ENCODE data around the gene GJA10. TPM values are rescaled to one million over a fixed set of nuclear protein-coding genes. Genes with fewer than 3 reads are reported as not detected.

The GJA10 gene
- polyA plus RNA-seq, 1 donor (not counting 4 experiments of a cell fraction or from before 2014, with no cell fraction given), result not detected

GRCh38 chr6:89887452-89888137 is 6.7 kb upstream of the GJA10 start:
- DNase-seq (ENCODE audit: low read depth, low spot score), result no peak
- H2AFZ ChIP-seq (ENCODE audit: control insufficient read depth, low read length), result no peak overlapping the region
- no peaks in the 10 kb centered on the region for H3K36me3 ChIP-seq (ENCODE audit: control insufficient read depth in 2 of 2, extremely low read depth in 1 of 2, insufficient read depth in 2 of 2, low read length in 2 of 2)
- H3K27ac ChIP-seq (ENCODE audit: control insufficient read depth, insufficient read depth, low read length), result no peak overlapping the region
- H3K4me1 ChIP-seq (ENCODE audit: control insufficient read depth, extremely low read depth, insufficient read depth, low read length), result no peaks in the 10 kb centered on the region
- H3K79me2 ChIP-seq (ENCODE audit: control insufficient read depth, insufficient read depth, low read length), result no peaks in the 10 kb centered on the region
- TF ChIP-seq, protein P1, sequence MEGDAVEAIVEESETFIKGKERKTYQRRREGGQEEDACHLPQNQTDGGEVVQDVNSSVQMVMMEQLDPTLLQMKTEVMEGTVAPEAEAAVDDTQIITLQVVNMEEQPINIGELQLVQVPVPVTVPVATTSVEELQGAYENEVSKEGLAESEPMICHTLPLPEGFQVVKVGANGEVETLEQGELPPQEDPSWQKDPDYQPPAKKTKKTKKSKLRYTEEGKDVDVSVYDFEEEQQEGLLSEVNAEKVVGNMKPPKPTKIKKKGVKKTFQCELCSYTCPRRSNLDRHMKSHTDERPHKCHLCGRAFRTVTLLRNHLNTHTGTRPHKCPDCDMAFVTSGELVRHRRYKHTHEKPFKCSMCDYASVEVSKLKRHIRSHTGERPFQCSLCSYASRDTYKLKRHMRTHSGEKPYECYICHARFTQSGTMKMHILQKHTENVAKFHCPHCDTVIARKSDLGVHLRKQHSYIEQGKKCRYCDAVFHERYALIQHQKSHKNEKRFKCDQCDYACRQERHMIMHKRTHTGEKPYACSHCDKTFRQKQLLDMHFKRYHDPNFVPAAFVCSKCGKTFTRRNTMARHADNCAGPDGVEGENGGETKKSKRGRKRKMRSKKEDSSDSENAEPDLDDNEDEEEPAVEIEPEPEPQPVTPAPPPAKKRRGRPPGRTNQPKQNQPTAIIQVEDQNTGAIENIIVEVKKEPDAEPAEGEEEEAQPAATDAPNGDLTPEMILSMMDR (optimal IDR thresholded peaks at IDR 0.05 in 1 of 3, IDR thresholded peaks at IDR 0.05 in 1 of 3, conservative IDR thresholded peaks at IDR 0.05 in 1 of 3; ENCODE audit: extremely low read depth in 1 of 3, insufficient read depth in 2 of 3, low read length in 3 of 3), result no peak
- no peak for TF ChIP-seq EZH2 (IDR thresholded peaks at IDR 0.05; ENCODE audit: low read length)
- H3K9me1 ChIP-seq (ENCODE audit: control insufficient read depth, extremely low read depth, insufficient read depth, low read length), result no peaks in the 10 kb centered on the region
- no peaks in the 10 kb centered on the region for H4K20me1 ChIP-seq (ENCODE audit: control insufficient read depth, extremely low read depth, insufficient read depth, low read length)
- no peak overlapping the region for H3K9ac ChIP-seq (ENCODE audit: control insufficient read depth, extremely low read depth, insufficient read depth, low read length)
- dilution Hi-C loops (cut with MboI; ENCODE audit: extremely low pct_ligation_motif_present, low sequenced_read_pairs), result no loop called here
- H3K27me3 ChIP-seq (ENCODE audit: control insufficient read depth, extremely low read depth, insufficient read depth, low read length), result peaks cover 17% of the 10 kb centered on the region
- no peak overlapping the region for H3K4me3 ChIP-seq (ENCODE audit: control insufficient read depth in 2 of 3, extremely low read depth in 1 of 3, insufficient read depth in 2 of 3, low read depth in 1 of 3, low read length in 3 of 3)
- no peaks in the 10 kb centered on the region for H3K9me3 ChIP-seq (ENCODE audit: control insufficient read depth, low read depth, low read length)
- no peak overlapping the region for H3K4me2 ChIP-seq (ENCODE audit: control insufficient read depth, extremely low read depth, insufficient read depth, low read depth, low read length)
- FAIRE-seq, result no peak

DNA sequence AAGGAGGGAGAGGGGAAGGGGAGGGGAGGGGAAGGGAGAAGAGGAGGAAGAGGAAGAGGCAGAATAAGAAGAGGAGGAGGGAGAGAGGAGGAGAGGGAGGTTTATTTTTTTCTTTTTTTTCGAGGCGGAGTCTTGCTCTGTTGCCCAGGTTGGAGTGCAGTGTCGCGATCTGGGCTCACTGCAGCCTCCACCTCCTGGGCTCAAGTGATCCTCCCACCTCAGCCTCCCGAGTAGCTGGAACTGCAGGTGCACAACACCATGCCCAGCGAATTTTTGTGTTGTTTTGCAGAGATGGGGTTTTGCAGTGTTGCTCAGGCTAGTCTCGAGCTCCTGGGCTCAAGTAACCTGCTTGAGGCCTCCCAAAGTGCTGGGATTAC is 6.1 kb upstream of the GJA10 start:
- Histone ChIP-seq H3K9me3 (ENCODE audit: control insufficient read depth, low read depth, low read length) (no peaks in the 10 kb centered on the region), H3K36me3 (ENCODE audit: control insufficient read depth in 2 of 2, extremely low read depth in 1 of 2, insufficient read depth in 2 of 2, low read length in 2 of 2) (no peaks in the 10 kb centered on the region), H4K20me1 (ENCODE audit: control insufficient read depth, extremely low read depth, insufficient read depth, low read length) (no peaks in the 10 kb centered on the region), H3K4me3 (ENCODE audit: control insufficient read depth in 2 of 3, extremely low read depth in 1 of 3, insufficient read depth in 2 of 3, low read depth in 1 of 3, low read length in 3 of 3) (no peak overlapping the region), H3K4me1 (ENCODE audit: control insufficient read depth, extremely low read depth, insufficient read depth, low read length) (no peaks in the 10 kb centered on the region), H3K9ac (ENCODE audit: control insufficient read depth, extremely low read depth, insufficient read depth, low read length) (no peak overlapping the region), H3K79me2 (ENCODE audit: control insufficient read depth, insufficient read depth, low read length) (no peaks in the 10 kb centered on the region), H3K27ac (ENCODE audit: control insufficient read depth, insufficient read depth, low read length) (no peak overlapping the region), H2AFZ (ENCODE audit: control insufficient read depth, low read length) (no peak overlapping the region), H3K4me2 (ENCODE audit: control insufficient read depth, extremely low read depth, insufficient read depth, low read depth, low read length) (no peak overlapping the region), H3K27me3 (ENCODE audit: control insufficient read depth, extremely low read depth, insufficient read depth, low read length) (peaks cover 17% of the 10 kb centered on the region), H3K9me1 (ENCODE audit: control insufficient read depth, extremely low read depth, insufficient read depth, low read length) (no peaks in the 10 kb centered on the region)
- no peak for FAIRE-seq
- no peak for TF ChIP-seq EZH2 (IDR thresholded peaks at IDR 0.05; ENCODE audit: low read length)
- TF ChIP-seq, protein P1 (optimal IDR thresholded peaks at IDR 0.05 in 1 of 3, IDR thresholded peaks at IDR 0.05 in 1 of 3, conservative IDR thresholded peaks at IDR 0.05 in 1 of 3; ENCODE audit: extremely low read depth in 1 of 3, insufficient read depth in 2 of 3, low read length in 3 of 3), result no peak
- dilution Hi-C loops (cut with MboI; ENCODE audit: extremely low pct_ligation_motif_present, low sequenced_read_pairs), result no loop called here
- DNase-seq (ENCODE audit: low read depth, low spot score), result no peak
